ENCODE data around the gene LCN9.

DNA sequence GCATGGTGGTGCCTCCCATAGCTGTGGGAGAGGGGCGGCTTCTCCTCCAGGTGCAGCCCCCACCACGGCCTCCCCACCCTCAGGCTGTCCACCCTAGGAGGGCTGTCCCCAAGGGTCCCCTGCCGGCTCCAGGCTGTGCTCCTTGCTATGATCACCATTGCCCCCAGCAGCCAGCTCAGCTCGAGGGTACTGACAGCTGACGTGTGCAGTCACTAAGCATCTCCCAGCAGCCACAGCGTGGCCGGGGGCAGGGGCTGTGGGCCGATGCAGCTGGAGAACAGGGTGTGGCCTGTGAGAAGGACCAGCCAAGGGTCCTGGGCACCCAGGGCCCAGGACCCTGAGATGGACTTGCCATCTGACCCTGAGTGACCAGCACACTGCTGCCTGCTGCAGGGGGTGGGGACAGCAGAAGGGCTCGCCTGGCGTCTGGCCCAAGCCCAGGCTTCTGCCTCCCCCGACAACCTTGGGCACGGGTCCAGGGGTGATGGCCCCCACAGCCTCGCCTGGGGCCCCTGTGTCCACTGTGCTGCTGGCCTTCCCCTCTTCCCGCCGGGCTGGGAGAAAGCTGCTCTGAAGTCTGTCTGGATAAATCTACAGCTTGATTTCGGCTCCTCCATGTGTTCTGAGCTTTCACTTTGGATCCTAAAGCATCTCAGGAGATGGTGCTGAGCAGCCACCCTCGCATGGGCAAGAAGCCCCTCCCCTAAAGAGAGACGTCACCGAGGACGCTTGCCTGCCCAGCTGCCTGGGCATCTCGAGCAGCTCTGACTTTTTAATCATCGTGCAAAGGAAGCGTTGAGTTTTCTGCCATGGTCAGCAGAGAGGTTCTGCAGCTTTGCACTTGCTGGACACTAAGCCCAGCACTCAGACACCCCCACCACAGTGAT, 44.4 kb downstream of the LCN9 start:
- TF ChIP-seq, protein P1, sequence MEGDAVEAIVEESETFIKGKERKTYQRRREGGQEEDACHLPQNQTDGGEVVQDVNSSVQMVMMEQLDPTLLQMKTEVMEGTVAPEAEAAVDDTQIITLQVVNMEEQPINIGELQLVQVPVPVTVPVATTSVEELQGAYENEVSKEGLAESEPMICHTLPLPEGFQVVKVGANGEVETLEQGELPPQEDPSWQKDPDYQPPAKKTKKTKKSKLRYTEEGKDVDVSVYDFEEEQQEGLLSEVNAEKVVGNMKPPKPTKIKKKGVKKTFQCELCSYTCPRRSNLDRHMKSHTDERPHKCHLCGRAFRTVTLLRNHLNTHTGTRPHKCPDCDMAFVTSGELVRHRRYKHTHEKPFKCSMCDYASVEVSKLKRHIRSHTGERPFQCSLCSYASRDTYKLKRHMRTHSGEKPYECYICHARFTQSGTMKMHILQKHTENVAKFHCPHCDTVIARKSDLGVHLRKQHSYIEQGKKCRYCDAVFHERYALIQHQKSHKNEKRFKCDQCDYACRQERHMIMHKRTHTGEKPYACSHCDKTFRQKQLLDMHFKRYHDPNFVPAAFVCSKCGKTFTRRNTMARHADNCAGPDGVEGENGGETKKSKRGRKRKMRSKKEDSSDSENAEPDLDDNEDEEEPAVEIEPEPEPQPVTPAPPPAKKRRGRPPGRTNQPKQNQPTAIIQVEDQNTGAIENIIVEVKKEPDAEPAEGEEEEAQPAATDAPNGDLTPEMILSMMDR (IDR thresholded peaks at IDR 0.05): no peak
- no peak for TF ChIP-seq POLR2A (IDR thresholded peaks at IDR 0.05)

Measured in vagina (tissue), 2 donors.